NCI-H524 treated with DMSO at 0.1 percent for 48 hours (cell line): ENCODE data around the gene TEPSIN.

ENCODE experiments used
- DNase-seq: peaks from one replicate; lab custom pipeline; 2025; lab: John Stamatoyannopoulos, UW

TEPSIN gene

DNA sequence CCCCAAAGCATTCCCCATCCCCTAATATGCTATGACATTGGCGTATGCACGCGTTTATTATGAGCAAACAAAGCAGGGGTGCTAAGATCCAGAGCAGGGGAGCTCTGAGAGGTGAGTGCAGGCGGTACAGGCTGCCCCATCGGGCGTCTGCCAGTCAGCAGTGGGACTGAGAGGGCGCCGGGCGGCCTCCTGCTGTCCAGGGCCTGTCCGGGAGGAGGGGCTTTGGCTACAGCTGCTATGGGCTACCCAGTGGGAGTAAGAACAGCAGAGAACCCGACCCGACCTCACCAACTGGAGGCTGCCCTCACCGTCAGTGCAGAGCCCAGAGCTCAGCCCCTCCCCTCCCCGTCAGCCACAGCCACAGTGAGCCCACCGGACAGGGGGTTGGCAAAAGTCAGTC, 54.3 kb downstream of the TEPSIN start:
- DNase-seq: no peak

DNA sequence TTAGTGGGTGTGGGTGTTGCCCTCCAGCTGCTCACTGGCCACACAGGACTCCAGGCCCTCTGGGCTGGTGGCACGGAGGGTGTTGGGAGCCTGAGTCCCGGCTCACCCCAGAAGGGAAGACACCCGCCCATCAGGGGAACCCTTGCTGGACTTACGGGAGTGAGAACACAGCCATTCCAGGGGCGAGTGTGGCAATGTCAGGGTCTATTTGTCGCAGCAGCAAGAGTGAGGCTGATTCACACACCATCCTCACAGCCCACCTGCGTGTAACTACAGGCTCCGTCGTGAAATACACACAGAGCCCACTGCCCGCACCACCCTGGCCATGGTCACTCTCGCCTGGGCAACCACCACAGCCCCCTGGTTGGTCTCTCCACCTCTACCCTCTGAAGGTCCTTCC, 55.0 kb downstream of the TEPSIN start:
- DNase-seq: no peak

DNA sequence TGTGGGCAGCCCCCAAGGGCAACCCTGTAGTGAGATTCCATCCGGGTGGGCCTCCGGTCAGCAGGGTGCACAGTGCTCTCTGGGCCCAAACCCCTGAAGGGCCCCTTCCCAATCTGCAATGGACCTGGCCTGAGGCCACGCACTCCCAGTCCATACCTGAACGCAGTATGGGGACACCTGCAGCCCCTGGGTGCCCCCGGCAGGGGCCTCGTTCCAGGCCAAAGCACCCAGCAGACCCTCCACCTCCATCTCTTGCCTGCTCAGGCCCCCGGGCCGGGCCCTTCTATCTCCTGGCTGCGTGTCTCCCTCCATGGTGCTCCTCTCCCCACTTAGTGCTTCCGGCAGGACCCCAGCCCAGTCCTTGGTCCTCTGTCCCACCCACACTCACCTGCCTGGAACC, 55.5 kb downstream of the TEPSIN start:
- DNase-seq: no peak

DNA sequence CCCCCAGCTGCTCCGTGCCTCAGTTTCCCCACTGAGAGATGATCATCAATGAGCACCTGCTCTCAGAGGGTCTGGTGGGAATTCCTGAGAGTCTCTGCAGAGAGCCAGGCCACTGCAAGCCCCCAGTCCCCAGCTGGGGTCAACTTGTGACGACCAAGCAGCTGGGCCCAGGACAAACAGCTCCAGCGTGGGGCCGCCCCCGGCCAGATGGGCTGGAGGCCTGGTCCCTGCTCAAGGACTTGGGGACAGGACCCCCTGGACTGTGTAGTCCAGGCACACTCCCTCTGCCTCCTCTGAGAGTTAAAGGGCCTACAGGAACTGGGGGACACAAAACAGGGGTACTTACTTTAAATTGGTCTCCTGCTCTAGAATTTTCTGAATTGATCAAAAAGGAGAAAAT, 56.3 kb downstream of the TEPSIN start:
- no peak for DNase-seq

DNA sequence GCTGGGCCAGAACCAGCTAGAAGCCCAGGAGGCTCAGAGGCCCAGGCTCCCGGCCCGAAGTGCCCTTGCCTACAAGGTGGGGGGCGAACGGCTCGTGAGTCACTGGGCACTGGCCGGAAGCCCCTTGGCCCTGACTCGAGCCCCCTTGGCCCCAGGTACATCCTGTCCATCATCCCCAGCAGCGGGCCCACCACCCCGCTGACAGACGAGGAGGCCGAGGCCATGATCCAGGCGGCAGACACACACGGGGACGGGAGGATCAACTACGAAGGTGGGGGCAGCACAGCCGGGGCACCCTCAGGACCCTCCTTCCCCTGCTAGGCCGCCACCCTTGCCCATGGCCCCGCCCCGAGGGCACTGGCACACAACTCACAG, 57.1 kb downstream of the TEPSIN start:
- no peak for DNase-seq

DNA sequence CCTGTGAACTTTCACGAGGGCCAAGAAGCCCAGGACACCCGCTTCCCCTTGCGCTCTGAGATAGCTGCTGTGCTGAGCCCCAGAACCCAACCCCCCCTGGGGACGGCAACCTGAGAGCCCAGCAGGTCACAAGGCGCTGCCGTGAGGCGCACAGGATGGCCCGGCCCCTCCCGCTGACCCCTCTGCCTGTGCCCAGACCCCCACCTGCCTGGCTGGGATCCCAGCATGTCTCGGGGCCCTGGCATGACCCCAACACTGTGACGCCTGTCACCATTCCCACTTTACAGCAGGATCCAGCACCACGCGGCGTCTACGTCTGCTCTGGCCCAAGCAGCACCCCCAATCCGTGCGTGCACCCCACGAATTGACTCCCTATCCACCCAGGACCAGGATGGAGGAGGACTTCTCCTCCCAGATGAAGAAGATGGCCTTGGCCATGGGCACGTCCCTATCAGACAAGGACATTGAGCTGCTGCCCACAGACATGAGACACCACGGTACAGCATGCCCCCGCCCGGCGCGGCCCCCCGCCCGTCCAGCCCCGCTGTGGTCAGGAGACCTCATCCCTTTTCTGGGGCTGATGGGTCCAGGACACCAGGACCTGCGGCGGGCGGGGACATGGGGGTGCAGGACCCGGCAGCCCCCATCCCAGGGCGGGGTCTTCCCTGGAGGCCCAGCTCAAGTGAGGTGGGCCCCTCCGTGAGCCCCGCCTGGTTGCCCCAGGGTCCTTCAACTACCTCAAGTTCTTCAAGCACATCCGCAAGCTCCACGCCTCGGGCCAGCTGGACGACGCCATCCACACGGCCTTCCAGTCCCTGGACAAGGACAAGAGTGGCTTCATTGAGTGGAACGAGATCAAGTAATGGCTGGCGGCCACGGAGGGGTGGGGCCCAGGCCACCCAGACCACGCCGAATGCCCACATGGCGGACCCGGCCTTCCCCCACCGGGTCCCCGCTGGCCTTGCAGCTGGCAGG, 57.7 kb downstream of the TEPSIN start:
- DNase-seq: no peak

DNA sequence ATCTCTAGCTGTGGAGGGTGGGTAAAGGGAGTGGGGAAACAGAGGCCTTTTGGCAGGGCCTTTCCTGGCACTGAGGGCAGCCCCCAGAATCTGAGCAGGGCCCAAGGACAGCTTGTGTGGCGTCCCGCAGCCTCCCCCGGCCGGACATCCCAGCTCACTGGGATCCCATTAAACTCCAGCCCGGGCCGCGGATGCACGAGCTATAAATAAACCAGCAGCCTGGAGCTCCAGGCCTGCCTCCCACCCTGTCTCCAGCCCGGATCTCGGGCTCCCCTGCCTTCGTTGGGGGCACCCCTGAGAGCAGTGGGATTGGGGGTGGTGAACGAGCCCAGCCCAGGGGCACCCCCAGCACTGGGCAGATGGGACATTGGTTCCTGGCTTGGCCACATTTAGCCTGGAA, 59.0 kb downstream of the TEPSIN start:
- DNase-seq: no peak

DNA sequence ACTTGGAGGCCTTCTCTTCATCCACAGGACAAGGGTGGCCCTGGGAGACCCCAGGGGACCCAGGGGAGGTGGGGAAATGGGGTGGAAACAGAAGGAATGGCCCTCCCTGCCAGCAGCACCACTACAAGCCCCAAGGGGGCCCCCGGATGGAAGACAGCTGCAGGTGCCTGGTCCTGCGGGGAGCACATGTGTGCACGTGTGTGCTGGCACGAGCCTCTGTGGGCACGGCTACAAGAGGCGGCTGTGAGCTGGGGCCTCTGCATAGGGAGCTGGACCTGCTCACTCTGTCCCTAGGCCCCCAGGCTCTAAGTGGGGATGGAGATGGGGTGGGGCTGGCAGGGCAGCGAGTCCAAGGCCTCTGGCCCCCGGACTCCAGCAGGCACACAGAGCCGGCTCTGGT, 59.6 kb downstream of the TEPSIN start:
- no peak for DNase-seq
